Activated B cell treated with CpG ODN at 0.5 μM for 24 hours (primary cell): Measurements from ENCODE around the gene DDX42. TPM values are rescaled to one million over a fixed set of nuclear protein-coding genes. Genes with fewer than 3 reads are reported as not detected.

Experiments used
- ATAC-seq: fragments of 200-7000 bp; cut with Tn5 transposase; one replicate; pipeline ENCODE4 v1.10.0; 2021; ENCODE audit warnings: low read depth, mild to moderate bottlenecking, moderate library complexity
- CTCF ChIA-PET: fragments of 350-600 bp; sonication (Branson Sonifier 250); formaldehyde crosslinking; loops from one replicate; lab custom pipeline; 2021; ENCODE audit warnings: antibody characterized with exemption; lab: Charles Lee
- POLR2A ChIA-PET: fragments of 350-600 bp; sonication (Branson Sonifier 250); formaldehyde crosslinking; loops from one replicate; lab custom pipeline; 2021; ENCODE audit warnings: antibody characterized with exemption; lab: Charles Lee
- DNase-seq: peaks from one replicate; pipeline ENCODE4 v3.0.0; 2022
- H3K27ac Mint-ChIP-seq: one replicate; pipeline ENCODE4 v1.8.0; 2020; ENCODE audit warnings: mixed read lengths
- H3K27me3 Mint-ChIP-seq: one replicate; pipeline ENCODE4 v1.8.0; 2021; ENCODE audit warnings: mixed read lengths
- H3K36me3 Mint-ChIP-seq: one replicate; pipeline ENCODE4 v1.8.0; 2021; ENCODE audit warnings: low read depth, mixed read lengths
- H3K4me1 Mint-ChIP-seq: one replicate; pipeline ENCODE4 v1.8.0; 2021; ENCODE audit warnings: mixed read lengths
- H3K4me3 Mint-ChIP-seq: one replicate; pipeline ENCODE4 v1.8.0; 2020; ENCODE audit warnings: mild to moderate bottlenecking, mixed read lengths
- H3K9me3 Mint-ChIP-seq: one replicate; pipeline ENCODE4 v1.8.0; 2020; ENCODE audit warnings: mixed read lengths
- intact Hi-C: fragments of 100-400 bp; cut with micrococcal nuclease; formaldehyde crosslinking; loops from one replicate; pipeline ENCODE4 v1.15.1; 2024
- total RNA-seq: library from RNA; stranded (reverse); gene quantifications from 2 replicates; pipeline ENCODE4 v1.2.3, GENCODE V29; 2022
- TF ChIP-seq, protein P1 (sequence below): fragments of 200-600 bp; IDR thresholded peaks from one replicate; pipeline ENCODE4 v1.8.0; 2022; ENCODE audit warnings: antibody characterized with exemption, mild to moderate bottlenecking

DDX42 gene
- total RNA-seq, 1 donor from 2014 or later = 160 TPM

DNA sequence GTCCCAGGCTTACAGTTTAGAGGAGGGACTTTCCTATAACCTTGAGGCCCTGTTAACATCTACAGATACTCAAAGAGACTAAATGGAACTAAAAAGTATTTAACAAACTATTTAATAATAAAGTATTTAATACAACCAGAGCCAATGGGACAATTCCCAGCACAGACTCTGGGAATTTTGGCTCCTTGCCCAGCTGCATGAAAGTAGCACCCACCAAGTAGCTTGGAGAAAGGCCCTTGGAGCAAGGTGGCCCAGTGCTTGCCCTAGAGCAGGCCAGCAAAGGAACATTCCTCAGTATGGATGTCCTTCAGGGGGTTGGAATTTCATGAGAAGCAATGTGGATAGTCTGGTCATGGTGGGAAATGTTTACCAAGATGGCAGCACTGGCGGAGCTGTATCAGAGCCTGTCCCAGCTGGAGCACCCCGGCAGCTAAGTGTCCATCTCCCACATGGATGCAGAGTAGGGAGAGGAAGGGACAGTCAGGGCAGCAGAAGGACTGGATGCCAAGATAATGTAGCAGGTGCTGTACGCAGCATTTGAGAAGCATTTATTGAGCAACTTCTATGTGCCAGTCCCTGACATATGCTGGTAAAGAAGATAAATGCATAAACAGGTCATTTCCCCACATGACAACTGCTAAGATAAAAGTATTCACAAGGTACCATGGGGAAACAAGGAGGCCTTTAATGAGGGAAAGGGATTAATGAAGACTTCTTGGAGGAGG is 73.7 kb downstream of the DDX42 start:
- Mint-ChIP-seq H3K4me3 (peak overlapping the region; percentile 29), H3K9me3 (no peaks in the 10 kb centered on the region), H3K36me3 (no peaks in the 10 kb centered on the region), H3K4me1 (peaks cover 26% of the 10 kb centered on the region), H3K27ac (no peak overlapping the region), H3K27me3 (no peaks in the 10 kb centered on the region)
- no peak for ATAC-seq
- ChIA-PET POLR2A (interaction anchor here (1.4 to 2.5 kb wide), 2 partner anchors 20 to 282 kb away, joined by 3 to 13 read pairs; partner anchors contain the start of genes ERN1, FTSJ3 and PSMC5), CTCF (interaction anchor here (2.0 kb wide), 1 partner anchor 18 kb away, joined by 10 read pairs; no protein-coding TSS in a partner anchor)
- intact Hi-C loops = loop anchor here (10.0 kb wide), 1 partner anchor 547 kb away; the partner anchor contains the start of gene PECAM1
- TF ChIP-seq, protein P1, sequence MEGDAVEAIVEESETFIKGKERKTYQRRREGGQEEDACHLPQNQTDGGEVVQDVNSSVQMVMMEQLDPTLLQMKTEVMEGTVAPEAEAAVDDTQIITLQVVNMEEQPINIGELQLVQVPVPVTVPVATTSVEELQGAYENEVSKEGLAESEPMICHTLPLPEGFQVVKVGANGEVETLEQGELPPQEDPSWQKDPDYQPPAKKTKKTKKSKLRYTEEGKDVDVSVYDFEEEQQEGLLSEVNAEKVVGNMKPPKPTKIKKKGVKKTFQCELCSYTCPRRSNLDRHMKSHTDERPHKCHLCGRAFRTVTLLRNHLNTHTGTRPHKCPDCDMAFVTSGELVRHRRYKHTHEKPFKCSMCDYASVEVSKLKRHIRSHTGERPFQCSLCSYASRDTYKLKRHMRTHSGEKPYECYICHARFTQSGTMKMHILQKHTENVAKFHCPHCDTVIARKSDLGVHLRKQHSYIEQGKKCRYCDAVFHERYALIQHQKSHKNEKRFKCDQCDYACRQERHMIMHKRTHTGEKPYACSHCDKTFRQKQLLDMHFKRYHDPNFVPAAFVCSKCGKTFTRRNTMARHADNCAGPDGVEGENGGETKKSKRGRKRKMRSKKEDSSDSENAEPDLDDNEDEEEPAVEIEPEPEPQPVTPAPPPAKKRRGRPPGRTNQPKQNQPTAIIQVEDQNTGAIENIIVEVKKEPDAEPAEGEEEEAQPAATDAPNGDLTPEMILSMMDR = no peak
- no peak for DNase-seq

DNA sequence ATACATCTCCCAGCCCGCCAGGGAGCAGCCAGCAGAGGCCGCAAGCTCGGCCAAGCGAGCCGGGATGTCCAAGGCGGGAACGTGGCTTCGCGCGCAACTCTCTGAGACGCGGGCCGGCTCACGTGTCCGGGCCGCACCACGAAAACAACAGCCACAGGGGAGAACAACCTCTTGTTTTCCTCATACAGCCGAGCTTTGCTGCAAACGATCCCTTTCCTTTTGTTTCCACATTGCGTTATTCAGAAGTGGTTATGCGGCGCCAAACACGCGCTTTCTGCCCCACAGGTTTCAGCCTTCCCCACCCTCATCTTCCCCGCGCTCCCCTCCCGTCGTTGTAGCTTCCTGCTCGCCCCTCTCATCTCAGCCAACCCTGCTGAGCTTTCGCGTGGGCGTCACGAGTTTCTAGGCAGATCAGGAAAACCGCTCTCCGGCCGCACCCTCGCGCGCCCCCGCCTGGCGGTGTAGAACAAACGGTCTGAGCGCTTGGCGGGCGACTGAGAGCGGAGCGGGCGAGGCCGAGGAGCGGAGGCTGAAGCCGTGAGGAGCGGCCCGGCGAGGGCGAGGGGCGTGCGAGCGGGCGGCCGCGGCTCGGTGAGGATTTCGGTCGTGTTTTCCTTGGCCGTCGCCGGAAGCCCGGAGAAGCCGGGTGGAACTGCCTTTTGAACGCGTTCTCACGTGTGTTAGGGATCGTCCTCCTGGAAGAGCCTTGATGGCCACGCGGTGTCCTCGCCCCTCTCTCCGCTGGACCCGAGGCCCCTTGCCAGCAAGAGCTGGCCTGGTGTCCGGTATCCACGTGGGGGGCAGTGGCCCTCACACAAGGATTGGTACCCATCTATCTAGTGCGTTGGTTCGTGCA is 75.1 kb downstream of the DDX42 start:
- H3K4me1 Mint-ChIP-seq = peaks cover 21% of the 10 kb centered on the region
- H3K27me3 Mint-ChIP-seq = no peaks in the 10 kb centered on the region
- DNase-seq (peak; percentile 92), ATAC-seq (peak; percentile 98)
- H3K9me3 Mint-ChIP-seq = no peaks in the 10 kb centered on the region
- peak overlapping the region; percentile 82 for H3K4me3 Mint-ChIP-seq
- no peaks in the 10 kb centered on the region for H3K36me3 Mint-ChIP-seq
- peak overlapping the region; percentile 89 for H3K27ac Mint-ChIP-seq
- TF ChIP-seq, protein P1 = no peak
- intact Hi-C loops = loop anchor here (10.0 kb wide), 1 partner anchor 546 kb away; the partner anchor contains the start of gene PECAM1
- POLR2A ChIA-PET = interaction anchor here (0.5 to 2.5 kb wide), 15 partner anchors 16 to 658 kb away, joined by 3 to 13 read pairs (median 4); partner anchors contain the start of genes CCDC47, CEP95, DDX42 and ERN1
- CTCF ChIA-PET = interaction anchor here (0.6 to 2.0 kb wide), 10 partner anchors 10 to 284 kb away, joined by 3 to 10 read pairs (median 4); partner anchors contain the start of gene PSMC5

DNA sequence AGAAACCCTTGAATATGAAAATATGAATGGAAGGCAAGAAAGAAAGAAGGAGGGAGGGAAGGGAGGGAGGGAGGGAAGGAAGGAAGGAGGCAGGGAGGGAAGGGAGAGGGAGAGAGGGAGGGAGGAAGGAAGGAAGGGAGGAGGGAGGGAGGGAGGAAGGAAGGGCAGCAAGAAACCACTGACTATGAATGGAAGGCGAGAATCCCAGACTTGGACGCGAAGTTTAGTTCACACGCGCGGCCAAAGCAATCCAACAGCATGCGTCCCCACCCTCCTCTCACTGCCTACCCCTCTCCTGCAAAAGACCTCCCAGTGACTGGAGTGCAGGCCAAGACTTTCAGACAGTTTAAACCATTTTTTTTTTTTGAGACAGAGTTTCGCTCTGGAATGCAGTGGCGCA is 76.4 kb downstream of the DDX42 start:
- TF ChIP-seq, protein P1 = no peak
- no peaks in the 10 kb centered on the region for H3K9me3 Mint-ChIP-seq
- DNase-seq (no peak), ATAC-seq (no peak)
- no peaks in the 10 kb centered on the region for H3K27me3 Mint-ChIP-seq
- ChIA-PET POLR2A (no interaction called here), CTCF (no interaction called here)
- peaks cover 18% of the 10 kb centered on the region for H3K4me1 Mint-ChIP-seq
- intact Hi-C loops = no loop called here
- H3K27ac Mint-ChIP-seq = no peak overlapping the region
- no peaks in the 10 kb centered on the region for H3K36me3 Mint-ChIP-seq
- H3K4me3 Mint-ChIP-seq = no peak overlapping the region

DNA sequence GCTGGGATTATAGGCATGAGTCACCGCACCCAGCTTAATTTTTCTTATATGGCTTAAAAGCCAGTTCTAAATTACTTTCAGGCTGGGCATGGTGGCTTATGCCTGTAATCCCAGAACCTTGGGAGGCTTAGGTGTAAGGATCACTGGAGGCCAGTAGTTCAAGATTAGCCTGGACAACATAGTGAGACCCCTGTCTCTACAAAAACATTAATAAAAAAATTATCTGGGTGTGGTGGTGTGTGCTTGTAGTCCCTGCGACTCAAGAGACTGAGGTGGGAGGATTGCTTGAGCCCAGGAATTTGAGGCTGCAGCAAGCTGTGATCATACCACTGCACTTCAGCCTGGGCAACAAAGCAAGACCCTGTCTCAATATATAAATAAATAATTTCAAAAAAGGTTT is 79.3 kb downstream of the DDX42 start:
- peaks cover 8% of the 10 kb centered on the region for H3K4me1 Mint-ChIP-seq
- no peaks in the 10 kb centered on the region for H3K9me3 Mint-ChIP-seq
- no peaks in the 10 kb centered on the region for H3K36me3 Mint-ChIP-seq
- intact Hi-C loops = no loop called here
- POLR2A ChIA-PET = no interaction called here
- no peak for DNase-seq
- CTCF ChIA-PET = no interaction called here
- H3K4me3 Mint-ChIP-seq = no peak overlapping the region
- no peak overlapping the region for H3K27ac Mint-ChIP-seq
- H3K27me3 Mint-ChIP-seq = no peaks in the 10 kb centered on the region
- ATAC-seq = no peak
- TF ChIP-seq, protein P1 = no peak
